Fibroblast of lung (primary cell): ENCODE data around the gene POLR2A. TPM values are rescaled to one million over a fixed set of nuclear protein-coding genes. Genes with fewer than 3 reads are reported as not detected.

ENCODE experiments used
- DNase-seq, 2 donors: peaks; one replicate each; pipeline versions ENCODE4 v3.0.0 to v3.0.0-alpha.2; 2010; ENCODE audit warnings: low read depth in 2 of 2
- H2AFZ ChIP-seq: 2 replicates; pipeline ENCODE4 v1.5.1; 2012; ENCODE audit warnings: low read length, control low read depth, inconsistent platforms
- H3K27ac ChIP-seq: 2 replicates; pipeline ENCODE4 v1.5.1; 2011; ENCODE audit warnings: low read length, control low read depth; ENCODE audit not compliant: insufficient read depth
- H3K27me3 ChIP-seq: 2 replicates; pipeline ENCODE4 v1.5.1; 2011; ENCODE audit warnings: mild to moderate bottlenecking, low read length; ENCODE audit not compliant: control insufficient read depth, insufficient read depth
- H3K36me3 ChIP-seq: 2 replicates; pipeline ENCODE4 v1.5.1; 2011; ENCODE audit warnings: low read length; ENCODE audit not compliant: control insufficient read depth, insufficient read depth
- H3K4me1 ChIP-seq: 2 replicates; pipeline ENCODE4 v1.5.1; 2011; ENCODE audit warnings: low read length; ENCODE audit not compliant: control insufficient read depth, insufficient read depth; ENCODE audit errors: extremely low read depth
- H3K4me2 ChIP-seq: 2 replicates; pipeline ENCODE4 v1.5.1; 2011; ENCODE audit warnings: low read length, control low read depth; ENCODE audit not compliant: insufficient read depth; ENCODE audit errors: extremely low read depth
- H3K4me3 ChIP-seq, 4 experiments: fragments of 200-600 bp in 1 of 4; sonication (generic) in 1 of 4; replicated peaks in 1 of 4; 2 replicates each; pipeline ENCODE4 v1.5.1; 2011 to 2016; ENCODE audit warnings: low read length in 4 of 4, low read depth in 3 of 4, mild to moderate bottlenecking in 3 of 4, control low read depth in 2 of 4, inconsistent platforms in 1 of 4, mixed read lengths in 1 of 4; ENCODE audit not compliant: insufficient read depth in 1 of 4; ENCODE audit errors: control extremely low read depth in 1 of 4
- H3K79me2 ChIP-seq: 2 replicates; pipeline ENCODE4 v1.5.1; 2012; ENCODE audit warnings: mild to moderate bottlenecking, low read length, inconsistent platforms; ENCODE audit not compliant: control insufficient read depth, insufficient read depth
- H3K9ac ChIP-seq: 2 replicates; pipeline ENCODE4 v1.5.1; 2011; ENCODE audit warnings: mild to moderate bottlenecking, low read length, control low read depth; ENCODE audit not compliant: insufficient read depth
- H3K9me3 ChIP-seq: 2 replicates; pipeline ENCODE4 v1.5.1; 2012; ENCODE audit warnings: low read depth, low read length; ENCODE audit not compliant: control insufficient read depth, insufficient read depth
- H4K20me1 ChIP-seq: 2 replicates; pipeline ENCODE4 v1.5.1; 2011; ENCODE audit warnings: low read length; ENCODE audit not compliant: control insufficient read depth, insufficient read depth; ENCODE audit errors: extremely low read depth
- EZH2 ChIP-seq: IDR thresholded peaks from 2 replicates; pipeline ENCODE4 v1.5.1; 2012; ENCODE audit warnings: low read length, control low read depth, mild to moderate bottlenecking; ENCODE audit errors: missing control alignments
- polyA plus RNA-seq, 2 donors: library from polyadenylated mRNA; depleted of rRNA in 1 of 2; stranded (reverse) in 1 of 2; unstranded in 1 of 2; fragments of >200 nt; gene quantifications; 2 replicates each; pipeline ENCODE4 v1.2.1, GENCODE V29; 2011 to 2012; ENCODE audit warnings: missing spikeins in 1 of 2
- total RNA-seq: library from RNA; depleted of rRNA; stranded (reverse); fragments of >200 nt; gene quantifications from 2 replicates; pipeline ENCODE4 v1.2.1, GENCODE V29; 2014
- TF ChIP-seq, protein P1 (sequence below), 2 donors: IDR thresholded peaks in 1 of 2; conservative IDR thresholded peaks in 1 of 2; 1 replicate in 1 of 2; 2 replicates in 1 of 2; pipeline ENCODE4 v1.5.1; 2011 to 2012; ENCODE audit warnings: low read length in 2 of 2, control low read depth in 1 of 2, inconsistent platforms in 1 of 2, low read depth in 1 of 2, mild to moderate bottlenecking in 1 of 2

The POLR2A gene
- total and polyA plus RNA-seq, 2 donors (not counting 1 experiment from before 2014, with no cell fraction given), result 7.1 to 75.8 TPM

DNA sequence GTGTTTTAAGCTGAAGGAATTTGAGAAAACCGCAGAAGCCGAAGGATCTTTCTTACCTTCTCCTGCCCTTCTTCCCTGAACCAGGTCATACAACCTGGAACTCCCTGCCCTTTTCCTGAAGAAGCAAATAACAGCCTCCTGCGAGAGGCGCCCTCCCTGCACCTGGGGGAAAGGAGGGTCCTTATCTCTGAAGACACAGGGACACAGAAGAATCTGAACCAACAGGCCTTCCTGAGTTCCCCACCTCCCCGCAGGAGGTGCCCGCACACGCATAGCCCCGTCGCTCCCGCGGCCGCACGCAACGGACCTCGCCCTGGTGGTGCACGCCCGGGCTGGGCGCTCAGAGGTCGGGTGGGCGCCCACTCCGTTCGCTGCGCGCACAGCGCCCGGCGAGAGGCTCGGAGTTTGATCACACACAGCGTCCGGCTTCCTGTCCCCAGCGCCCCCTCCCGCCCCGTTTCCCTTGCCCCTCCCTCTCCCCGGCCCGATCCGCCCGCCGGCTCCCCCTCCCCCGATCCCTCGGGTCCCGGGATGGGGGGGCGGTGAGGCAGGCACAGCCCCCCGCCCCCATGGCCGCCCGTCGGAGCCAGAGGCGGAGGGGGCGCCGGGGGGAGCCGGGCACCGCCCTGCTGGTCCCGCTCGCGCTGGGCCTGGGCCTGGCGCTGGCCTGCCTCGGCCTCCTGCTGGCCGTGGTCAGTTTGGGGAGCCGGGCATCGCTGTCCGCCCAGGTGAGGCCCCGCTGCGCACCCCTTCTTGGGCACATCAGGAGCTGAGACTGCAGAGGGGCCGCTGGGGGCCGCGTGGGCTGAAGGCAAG lies 64.6 kb downstream of the POLR2A start, which contains the start of gene TNFSF12:
TSS of gene TNFSF12 (plus strand) at position 474 of the 816 bp plus-strand sequence. CDS start at position 570, 96 bp downstream.
- no peaks in the 10 kb centered on the region for H3K79me2 ChIP-seq
- H3K4me1 ChIP-seq, result peaks cover 4% of the 10 kb centered on the region
- peak within 1 kb of the TSS; percentile 51 to 73 (median 60) for H3K4me3 ChIP-seq
- peak within 1 kb of the TSS; percentile 95 for H3K4me2 ChIP-seq
- DNase-seq, result peak; percentile 25 to 38
- H3K9ac ChIP-seq, result peak within 1 kb of the TSS; percentile 66
- TF ChIP-seq, protein P1, sequence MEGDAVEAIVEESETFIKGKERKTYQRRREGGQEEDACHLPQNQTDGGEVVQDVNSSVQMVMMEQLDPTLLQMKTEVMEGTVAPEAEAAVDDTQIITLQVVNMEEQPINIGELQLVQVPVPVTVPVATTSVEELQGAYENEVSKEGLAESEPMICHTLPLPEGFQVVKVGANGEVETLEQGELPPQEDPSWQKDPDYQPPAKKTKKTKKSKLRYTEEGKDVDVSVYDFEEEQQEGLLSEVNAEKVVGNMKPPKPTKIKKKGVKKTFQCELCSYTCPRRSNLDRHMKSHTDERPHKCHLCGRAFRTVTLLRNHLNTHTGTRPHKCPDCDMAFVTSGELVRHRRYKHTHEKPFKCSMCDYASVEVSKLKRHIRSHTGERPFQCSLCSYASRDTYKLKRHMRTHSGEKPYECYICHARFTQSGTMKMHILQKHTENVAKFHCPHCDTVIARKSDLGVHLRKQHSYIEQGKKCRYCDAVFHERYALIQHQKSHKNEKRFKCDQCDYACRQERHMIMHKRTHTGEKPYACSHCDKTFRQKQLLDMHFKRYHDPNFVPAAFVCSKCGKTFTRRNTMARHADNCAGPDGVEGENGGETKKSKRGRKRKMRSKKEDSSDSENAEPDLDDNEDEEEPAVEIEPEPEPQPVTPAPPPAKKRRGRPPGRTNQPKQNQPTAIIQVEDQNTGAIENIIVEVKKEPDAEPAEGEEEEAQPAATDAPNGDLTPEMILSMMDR (conservative IDR thresholded peaks at IDR 0.05 in 1 of 2, IDR thresholded peaks at IDR 0.05 in 1 of 2; ENCODE audit: low read depth in 1 of 2, low read length in 2 of 2), result peak; percentile 14
- no peak for TF ChIP-seq EZH2
- H3K9me3 ChIP-seq, result no peaks in the 10 kb centered on the region
- no peaks in the 10 kb centered on the region for H3K27me3 ChIP-seq
- H3K27ac ChIP-seq, result no peak within 1 kb of the TSS
- H4K20me1 ChIP-seq, result no peaks in the 10 kb centered on the region
- no peaks in the 10 kb centered on the region for H3K36me3 ChIP-seq
- H2AFZ ChIP-seq, result peak within 1 kb of the TSS; percentile 87

Other genes with a start within 250 kb of the POLR2A start
Only the 30 nearest of the 40 such genes appear.
- under 0.01 TPM in 2 replicates for gene SLC2A4, start 202.6 kb upstream of the POLR2A start, total RNA-seq
- 0.09 and 0.19 TPM in 2 replicates for gene SLC2A4, start 202.6 kb upstream of the POLR2A start, polyA plus RNA-seq
- under 0.01 TPM in 1 of 2 replicates, not detected in the other for gene YBX2, start 189.7 kb upstream of the POLR2A start, total RNA-seq
- gene YBX2, start 189.7 kb upstream of the POLR2A start, polyA plus RNA-seq, result not detected in 2 replicates
- 275 and 347 TPM in 2 replicates for gene EIF5A, start 176.7 kb upstream of the POLR2A start, total RNA-seq
- gene EIF5A, start 176.7 kb upstream of the POLR2A start, polyA plus RNA-seq, result 752 and 1,278 TPM in 2 replicates
- 30.6 and 38.5 TPM in 2 replicates for gene GPS2, start 169.0 kb upstream of the POLR2A start, total RNA-seq
- gene GPS2, start 169.0 kb upstream of the POLR2A start, polyA plus RNA-seq, result 55.3 and 65.6 TPM in 2 replicates
- gene NEURL4, start 155.0 kb upstream of the POLR2A start, total RNA-seq, result 18.2 and 20.1 TPM in 2 replicates
- gene NEURL4, start 155.0 kb upstream of the POLR2A start, polyA plus RNA-seq, result 6.0 and 8.3 TPM in 2 replicates
- gene ACAP1, start 147.8 kb upstream of the POLR2A start, total RNA-seq, result 2.1 and 3.9 TPM in 2 replicates
- gene ACAP1, start 147.8 kb upstream of the POLR2A start, polyA plus RNA-seq, result 0.06 and 0.40 TPM in 2 replicates
- gene KCTD11, start 132.2 kb upstream of the POLR2A start, total RNA-seq, result 8.8 and 9.0 TPM in 2 replicates
- gene KCTD11, start 132.2 kb upstream of the POLR2A start, polyA plus RNA-seq, result 8.4 and 11.9 TPM in 2 replicates
- not detected in 2 replicates for gene TMEM95, start 129.2 kb upstream of the POLR2A start, total RNA-seq
- not detected in 2 replicates for gene TMEM95, start 129.2 kb upstream of the POLR2A start, polyA plus RNA-seq
- 0.66 and 1.0 TPM in 2 replicates for gene TNK1, start 103.3 kb upstream of the POLR2A start, total RNA-seq
- 0.15 and 0.20 TPM in 2 replicates for gene TNK1, start 103.3 kb upstream of the POLR2A start, polyA plus RNA-seq
- 18.7 and 25.4 TPM in 2 replicates for gene PLSCR3, start 89.8 kb upstream of the POLR2A start, total RNA-seq
- gene PLSCR3, start 89.8 kb upstream of the POLR2A start, polyA plus RNA-seq, result 39.1 and 42.1 TPM in 2 replicates
- gene TMEM256, start 80.3 kb upstream of the POLR2A start, total RNA-seq, result 206 and 212 TPM in 2 replicates
- 59.1 and 78.7 TPM in 2 replicates for gene TMEM256, start 80.3 kb upstream of the POLR2A start, polyA plus RNA-seq
- gene NLGN2, start 76.5 kb upstream of the POLR2A start, total RNA-seq, result 5.1 and 12.1 TPM in 2 replicates
- gene NLGN2, start 76.5 kb upstream of the POLR2A start, polyA plus RNA-seq, result 7.3 and 10.0 TPM in 2 replicates
- gene SPEM1, start 64.0 kb upstream of the POLR2A start, total RNA-seq, result not detected in 2 replicates
- gene SPEM1, start 64.0 kb upstream of the POLR2A start, polyA plus RNA-seq, result not detected in 2 replicates
- not detected in 2 replicates for gene SPEM2, start 58.8 kb upstream of the POLR2A start, total RNA-seq
- gene SPEM2, start 58.8 kb upstream of the POLR2A start, polyA plus RNA-seq, result not detected in 2 replicates
- not detected in 2 replicates for gene SPEM3, start 55.5 kb upstream of the POLR2A start, total RNA-seq
- gene SPEM3, start 55.5 kb upstream of the POLR2A start, polyA plus RNA-seq, result not detected in 2 replicates
- 1.5 and 1.8 TPM in 2 replicates for gene TMEM102, start 48.9 kb upstream of the POLR2A start, total RNA-seq
- 0.52 and 0.58 TPM in 2 replicates for gene TMEM102, start 48.9 kb upstream of the POLR2A start, polyA plus RNA-seq
- gene FGF11, start 44.9 kb upstream of the POLR2A start, total RNA-seq, result 0.33 and 1.3 TPM in 2 replicates
- gene FGF11, start 44.9 kb upstream of the POLR2A start, polyA plus RNA-seq, result 0.43 and 0.87 TPM in 2 replicates
- 5.6 and 12.2 TPM in 2 replicates for gene CHRNB1, start 39.3 kb upstream of the POLR2A start, total RNA-seq
- gene CHRNB1, start 39.3 kb upstream of the POLR2A start, polyA plus RNA-seq, result 6.3 and 9.2 TPM in 2 replicates
- 16.4 and 29.9 TPM in 2 replicates for gene ZBTB4, start 4.7 kb upstream of the POLR2A start, total RNA-seq
- gene ZBTB4, start 4.7 kb upstream of the POLR2A start, polyA plus RNA-seq, result 21.3 and 22.3 TPM in 2 replicates
- not detected in 2 replicates for gene SLC35G6, start 2.9 kb upstream of the POLR2A start, total RNA-seq
- gene SLC35G6, start 2.9 kb upstream of the POLR2A start, polyA plus RNA-seq, result not detected in 2 replicates
- gene TNFSF12, start 64.7 kb downstream of the POLR2A start, total RNA-seq, result 5.1 and 9.6 TPM in 2 replicates
- 34.4 and 35.9 TPM in 2 replicates for gene TNFSF12, start 64.7 kb downstream of the POLR2A start, polyA plus RNA-seq
- 1.5 and 2.0 TPM in 2 replicates for gene TNFSF13, start 74.4 kb downstream of the POLR2A start, total RNA-seq
- gene TNFSF13, start 74.4 kb downstream of the POLR2A start, polyA plus RNA-seq, result 2.5 and 2.8 TPM in 2 replicates
- gene SENP3, start 77.6 kb downstream of the POLR2A start, total RNA-seq, result 65.5 and 66.2 TPM in 2 replicates
- 67.6 and 118 TPM in 2 replicates for gene SENP3, start 77.6 kb downstream of the POLR2A start, polyA plus RNA-seq
- 16.2 and 29.4 TPM in 2 replicates for gene CD68, start 95.3 kb downstream of the POLR2A start, total RNA-seq
- gene CD68, start 95.3 kb downstream of the POLR2A start, polyA plus RNA-seq, result 90.4 and 250 TPM in 2 replicates
- gene MPDU1, start 99.5 kb downstream of the POLR2A start, total RNA-seq, result 29.5 and 51.9 TPM in 2 replicates
- gene MPDU1, start 99.5 kb downstream of the POLR2A start, polyA plus RNA-seq, result 107 and 172 TPM in 2 replicates
- gene SOX15, start 105.7 kb downstream of the POLR2A start, total RNA-seq, result under 0.01 and 0.50 TPM in 2 replicates
- gene SOX15, start 105.7 kb downstream of the POLR2A start, polyA plus RNA-seq, result 0.36 and 0.78 TPM in 2 replicates
- 39.8 and 46.6 TPM in 2 replicates for gene FXR2, start 130.5 kb downstream of the POLR2A start, total RNA-seq
- gene FXR2, start 130.5 kb downstream of the POLR2A start, polyA plus RNA-seq, result 22.0 and 28.1 TPM in 2 replicates
- 54.3 and 55.5 TPM in 2 replicates for gene SAT2, start 143.5 kb downstream of the POLR2A start, total RNA-seq
- gene SAT2, start 143.5 kb downstream of the POLR2A start, polyA plus RNA-seq, result 47.0 and 48.2 TPM in 2 replicates
- 0.26 and 0.33 TPM in 2 replicates for gene SHBG, start 145.8 kb downstream of the POLR2A start, total RNA-seq
- 0.27 and 0.45 TPM in 2 replicates for gene SHBG, start 145.8 kb downstream of the POLR2A start, polyA plus RNA-seq
- 0.33 TPM in 1 of 2 replicates, not detected in the other for gene ATP1B2, start 166.6 kb downstream of the POLR2A start, total RNA-seq
- gene ATP1B2, start 166.6 kb downstream of the POLR2A start, polyA plus RNA-seq, result 0.02 and 0.05 TPM in 2 replicates